Erythroblast (primary cell): ENCODE measurements around the gene ACSL3.
"Not testable (repeated sequence)": the region's sequence is repeated elsewhere in the genome, so short reads cannot be mapped to it uniquely, and the experiment has no call there.

Experiments used
- DNase-seq, 2 experiments: peaks; one replicate each; lab custom pipeline; 2025; lab: John Stamatoyannopoulos, UW
- GATA1 ChIP-seq: IDR thresholded peaks from 2 replicates; pipeline ENCODE4 v1.6.1; 2011; ENCODE audit warnings: low read depth, mild to moderate bottlenecking, control low read depth, low read length, moderate library complexity
- POLR2A ChIP-seq: IDR thresholded peaks from 2 replicates; pipeline ENCODE4 v1.6.1; 2011; ENCODE audit warnings: mild to moderate bottlenecking, low read length

Gene ACSL3

GRCh38 chr2:222982010-222982908, 121.4 kb downstream of the ACSL3 start:
- peak; percentile 21 to 60 for DNase-seq
- TF ChIP-seq GATA1, result no peak
- TF ChIP-seq POLR2A, result no peak

- TF ChIP-seq POLR2A (no peak), GATA1 (no peak)
- no peak for DNase-seq
Measured at GRCh38 chr2:222982909-222983265, 122.1 kb downstream of the ACSL3 start.

DNA sequence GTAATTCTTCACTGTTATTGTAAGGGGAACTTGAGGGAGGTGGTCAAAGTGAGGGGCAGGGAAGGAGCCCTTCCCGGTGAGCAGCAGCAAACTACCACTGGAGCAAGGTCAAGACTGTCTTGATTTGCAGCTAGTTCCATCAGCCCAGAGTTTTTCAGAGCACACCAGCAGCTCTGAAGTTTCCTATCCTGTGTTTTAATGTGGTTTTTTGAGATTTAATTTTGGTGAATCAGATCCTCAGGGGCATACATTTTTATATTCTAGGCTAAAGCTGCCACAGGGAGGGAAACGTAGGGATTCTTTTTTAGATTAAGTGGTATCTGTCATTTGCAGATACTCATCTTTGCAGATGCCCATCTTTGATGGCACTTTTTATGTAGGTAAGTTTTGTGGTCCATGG, 124.1 kb downstream of the ACSL3 start:
- no peak for TF ChIP-seq POLR2A
- TF ChIP-seq GATA1, result no peak
- DNase-seq, result no peak

DNA sequence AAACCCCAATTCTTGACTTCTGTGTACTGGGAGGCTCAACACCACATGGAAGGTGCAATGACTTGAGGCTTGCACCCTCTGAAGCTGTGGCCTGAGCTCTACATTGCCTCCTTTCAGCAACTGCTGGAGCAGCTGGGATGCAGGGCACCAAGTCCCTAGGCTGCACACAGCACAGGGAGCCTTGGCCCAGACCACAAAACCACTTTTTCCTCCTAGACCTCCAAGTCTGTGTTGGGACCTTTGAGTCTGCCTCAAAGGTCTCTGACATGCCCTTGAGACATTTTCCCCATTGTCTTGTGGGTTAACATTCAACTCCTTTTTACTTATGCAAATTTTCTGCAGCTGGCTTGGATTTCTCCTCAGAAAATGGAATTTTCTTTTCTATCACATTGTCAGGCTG, 128.6 kb downstream of the ACSL3 start:
- DNase-seq, result no peak
- TF ChIP-seq POLR2A (no peak), GATA1 (no peak)

DNA sequence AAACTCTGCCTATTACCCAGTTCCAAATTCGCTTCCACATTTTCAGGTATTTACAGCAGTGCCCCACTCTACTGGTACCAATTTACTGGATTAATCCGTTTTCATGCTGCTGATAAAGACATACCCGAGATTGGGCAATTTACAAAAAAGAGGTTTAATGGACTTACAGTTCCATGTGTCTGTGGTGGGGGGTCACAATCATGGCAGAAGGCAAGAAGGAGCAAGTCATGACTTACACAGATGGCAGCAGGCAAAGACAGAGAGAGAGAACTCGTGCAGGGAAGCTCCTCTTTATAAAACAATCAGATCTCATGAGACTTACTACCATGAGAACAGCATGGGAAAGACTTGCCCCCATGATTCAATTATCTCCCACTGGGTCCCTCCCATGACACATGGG, 129.4 kb downstream of the ACSL3 start:
- DNase-seq, result not testable (repeated sequence)

- TF ChIP-seq GATA1 (no peak), POLR2A (no peak)
- no peak for DNase-seq
Measured at GRCh38 chr2:222992137-222992536, 131.3 kb downstream of the ACSL3 start.
